GM18858 (cell line): ENCODE measurements around the gene SNAP29.
"Not testable (repeated sequence)": the region's sequence is repeated elsewhere in the genome, so short reads cannot be mapped to it uniquely, and the experiment has no call there.

Experiments
- ATAC-seq: cut with Tn5 transposase; IDR thresholded peaks from one replicate; pipeline ENCODE4 v1.9.1; 2021; ENCODE audit not compliant: unreplicated experiment

The SNAP29 gene

DNA sequence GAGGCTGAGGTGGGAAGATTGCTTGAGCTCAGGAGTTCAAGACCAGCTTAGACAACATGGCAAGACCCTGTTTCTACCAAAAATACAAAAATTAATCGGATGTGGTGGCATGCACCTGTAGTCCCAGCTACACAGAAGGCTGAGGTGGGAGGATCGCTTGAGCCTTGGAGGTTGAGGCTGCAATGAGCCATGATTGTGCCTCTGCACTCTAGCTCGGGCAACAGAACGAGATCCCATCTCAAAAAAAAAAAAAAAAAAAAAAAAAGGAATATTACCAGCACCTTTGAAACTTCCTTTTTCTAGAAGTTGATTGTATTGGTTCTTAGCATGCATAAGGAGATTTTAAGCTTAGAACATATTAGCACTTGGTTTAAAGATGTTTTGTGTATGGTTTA, 69.8 kb downstream of the SNAP29 start:
- ATAC-seq = no peak

DNA sequence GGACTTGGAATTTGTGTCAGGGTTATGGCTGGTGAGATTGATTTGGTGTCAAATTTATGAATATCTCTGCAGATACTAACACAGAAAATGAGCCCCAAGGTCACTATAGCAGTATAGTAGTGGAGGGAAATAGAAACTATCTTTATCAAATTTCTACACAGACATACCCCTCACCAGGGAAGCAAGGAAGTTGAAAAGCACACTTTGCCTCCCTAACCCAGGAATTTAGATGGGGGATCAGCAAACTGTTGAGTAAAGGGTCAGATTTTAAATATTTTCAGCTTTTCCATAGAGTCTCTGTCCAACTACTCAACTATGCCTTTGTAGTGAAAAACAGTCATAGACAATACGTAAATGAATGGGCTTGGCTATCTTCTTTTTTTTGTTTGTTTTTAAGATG, 71.2 kb downstream of the SNAP29 start:
- no peak for ATAC-seq

DNA sequence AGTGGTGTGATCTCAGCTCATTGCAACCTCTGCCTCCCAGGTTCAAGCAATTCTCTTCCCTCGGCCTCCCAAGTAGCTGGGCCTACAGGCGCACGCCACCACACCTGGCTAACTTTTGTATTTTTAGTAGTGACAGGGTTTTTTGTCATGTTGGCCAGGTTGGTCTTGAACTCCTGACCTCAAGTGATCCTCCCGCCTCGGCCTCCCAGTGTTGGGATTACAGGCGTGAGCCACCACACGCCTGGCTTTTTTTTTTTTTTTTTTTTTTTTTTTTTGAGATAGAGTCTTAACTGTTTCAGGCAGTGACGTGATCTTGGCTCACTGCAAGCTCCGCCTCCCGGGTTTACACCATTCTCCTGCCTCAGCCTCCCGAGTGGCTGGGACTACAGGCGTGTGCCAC, 71.6 kb downstream of the SNAP29 start:
- not testable (repeated sequence) for ATAC-seq

DNA sequence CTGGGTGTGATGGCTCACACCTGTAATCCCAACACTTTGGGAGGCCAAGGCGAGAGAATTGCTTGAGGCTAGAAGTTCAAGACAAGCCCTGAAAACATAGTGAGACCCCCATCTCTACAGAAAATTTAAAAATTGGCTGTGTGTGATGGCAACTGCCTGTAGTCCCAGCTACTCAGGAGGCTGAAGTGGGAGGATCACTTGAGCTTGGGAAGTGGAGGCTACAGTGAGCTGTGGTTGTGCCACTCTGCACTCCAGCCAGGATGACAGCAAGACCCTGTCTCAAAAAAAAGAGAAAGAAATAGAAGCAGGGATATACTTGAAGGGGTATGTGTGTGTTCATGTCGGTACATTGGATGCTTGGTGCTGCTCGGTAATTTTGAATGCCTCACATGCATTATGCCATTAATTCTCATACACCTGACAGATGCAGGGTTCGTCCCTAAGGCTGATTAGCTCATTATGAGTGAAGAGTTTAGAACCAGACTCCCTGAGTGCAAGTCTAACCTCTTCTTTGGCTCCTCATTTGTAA, 72.4 kb downstream of the SNAP29 start:
- ATAC-seq = no peak

DNA sequence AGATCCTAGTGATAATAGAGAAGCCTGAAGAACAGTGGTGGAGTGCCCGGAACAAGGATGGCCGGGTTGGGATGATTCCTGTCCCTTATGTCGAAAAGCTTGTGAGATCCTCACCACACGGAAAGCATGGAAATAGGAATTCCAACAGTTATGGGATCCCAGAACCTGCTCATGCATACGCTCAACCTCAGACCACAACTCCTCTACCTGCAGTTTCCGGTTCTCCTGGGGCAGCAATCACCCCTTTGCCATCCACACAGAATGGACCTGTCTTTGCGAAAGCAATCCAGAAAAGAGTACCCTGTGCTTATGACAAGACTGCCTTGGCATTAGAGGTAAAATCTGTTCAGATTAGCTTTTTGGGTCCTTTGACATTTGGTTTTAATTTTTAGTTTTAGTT, 75.1 kb downstream of the SNAP29 start:
- ATAC-seq = no peak

DNA sequence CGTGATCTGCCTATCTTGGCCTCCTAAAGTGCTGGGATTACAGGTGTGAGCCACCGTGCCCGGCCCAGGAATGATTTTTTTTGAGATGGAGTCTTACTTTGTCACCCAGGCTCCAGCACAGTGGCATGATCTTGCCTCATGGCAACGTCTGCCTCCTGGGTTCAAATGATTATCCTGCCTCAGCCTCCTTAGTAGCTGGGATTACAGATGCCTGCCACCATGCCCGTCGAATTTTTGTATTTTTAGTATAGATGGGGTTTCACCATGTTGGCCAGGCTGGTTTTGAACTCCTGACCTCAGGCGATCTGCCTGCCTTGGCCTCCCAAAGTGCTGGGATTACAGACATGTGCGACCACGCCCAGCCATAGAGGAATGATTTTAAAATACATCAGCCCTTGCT, 76.2 kb downstream of the SNAP29 start:
- not testable (repeated sequence) for ATAC-seq

DNA sequence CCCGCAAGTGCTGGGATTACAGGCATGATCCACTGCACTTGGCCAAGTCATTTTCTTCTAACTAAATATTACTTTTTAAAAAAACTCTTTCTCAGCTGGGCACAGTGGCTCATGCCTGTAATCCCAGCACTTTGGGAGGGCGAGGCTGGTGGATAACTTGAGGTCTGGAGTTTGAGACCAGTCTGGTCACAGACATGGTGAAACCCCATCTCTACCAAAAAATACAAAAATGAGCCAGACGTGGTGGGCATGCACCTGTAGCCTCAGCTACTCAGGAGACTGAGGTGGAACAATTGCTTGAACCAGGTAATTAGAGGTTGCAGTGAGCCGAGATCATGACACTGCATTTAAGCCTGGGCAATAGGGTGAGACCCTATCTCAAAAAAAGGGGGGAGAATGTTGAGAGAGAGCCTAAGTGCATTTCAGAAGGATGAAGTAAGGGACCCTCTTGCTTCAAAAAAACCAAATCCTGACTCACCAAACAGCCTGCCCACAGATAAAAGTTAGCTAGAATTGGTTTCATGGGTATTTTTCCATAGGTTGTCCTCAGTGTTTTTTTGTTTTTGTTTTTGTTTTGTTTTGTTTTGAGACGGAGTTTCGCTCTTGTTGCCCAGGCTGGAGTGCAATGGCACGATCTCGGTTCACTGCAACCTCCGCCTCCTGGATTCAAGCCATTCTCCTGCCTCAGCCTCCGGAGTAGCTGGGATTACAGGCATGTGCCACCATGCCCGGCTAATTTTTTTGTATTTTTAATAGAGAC, 77.2 kb downstream of the SNAP29 start:
- not testable (repeated sequence) for ATAC-seq

DNA sequence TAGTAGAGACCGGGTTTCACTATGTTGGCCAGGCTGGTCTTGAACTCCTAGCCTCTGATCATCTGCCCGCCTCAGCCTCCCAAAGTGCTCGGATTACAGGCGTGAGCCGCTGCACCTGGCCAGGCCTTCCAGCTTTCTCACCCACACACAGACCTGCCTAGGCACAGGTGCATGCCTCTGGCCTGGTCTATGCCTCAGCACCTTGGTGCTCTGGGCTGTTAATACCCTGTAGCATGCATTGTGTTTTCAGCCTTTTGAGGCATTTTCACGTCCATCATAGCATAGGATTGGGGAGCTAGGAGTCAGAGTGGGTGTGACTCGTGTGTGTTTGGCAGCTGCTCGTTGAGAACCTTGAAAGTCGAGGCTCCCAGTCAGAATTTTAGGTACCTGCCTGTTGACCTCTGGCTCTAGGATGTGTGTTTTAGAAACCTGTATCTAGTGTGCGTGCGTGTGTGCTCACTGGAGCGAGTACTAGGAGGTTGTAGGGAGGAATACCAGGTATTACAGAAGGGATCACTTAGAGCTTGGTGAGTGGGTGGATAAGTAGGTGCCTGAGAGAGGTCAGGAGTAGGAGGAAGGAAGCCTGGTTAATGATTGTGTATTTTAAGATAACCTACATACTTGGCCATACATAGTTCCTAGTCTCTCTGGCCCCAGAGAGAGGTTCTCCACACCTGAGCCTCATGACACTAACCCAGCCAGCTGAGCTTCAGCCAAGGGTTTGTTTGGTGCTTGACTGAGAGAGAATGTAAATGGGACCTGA, 78.4 kb downstream of the SNAP29 start:
- ATAC-seq = no peak

DNA sequence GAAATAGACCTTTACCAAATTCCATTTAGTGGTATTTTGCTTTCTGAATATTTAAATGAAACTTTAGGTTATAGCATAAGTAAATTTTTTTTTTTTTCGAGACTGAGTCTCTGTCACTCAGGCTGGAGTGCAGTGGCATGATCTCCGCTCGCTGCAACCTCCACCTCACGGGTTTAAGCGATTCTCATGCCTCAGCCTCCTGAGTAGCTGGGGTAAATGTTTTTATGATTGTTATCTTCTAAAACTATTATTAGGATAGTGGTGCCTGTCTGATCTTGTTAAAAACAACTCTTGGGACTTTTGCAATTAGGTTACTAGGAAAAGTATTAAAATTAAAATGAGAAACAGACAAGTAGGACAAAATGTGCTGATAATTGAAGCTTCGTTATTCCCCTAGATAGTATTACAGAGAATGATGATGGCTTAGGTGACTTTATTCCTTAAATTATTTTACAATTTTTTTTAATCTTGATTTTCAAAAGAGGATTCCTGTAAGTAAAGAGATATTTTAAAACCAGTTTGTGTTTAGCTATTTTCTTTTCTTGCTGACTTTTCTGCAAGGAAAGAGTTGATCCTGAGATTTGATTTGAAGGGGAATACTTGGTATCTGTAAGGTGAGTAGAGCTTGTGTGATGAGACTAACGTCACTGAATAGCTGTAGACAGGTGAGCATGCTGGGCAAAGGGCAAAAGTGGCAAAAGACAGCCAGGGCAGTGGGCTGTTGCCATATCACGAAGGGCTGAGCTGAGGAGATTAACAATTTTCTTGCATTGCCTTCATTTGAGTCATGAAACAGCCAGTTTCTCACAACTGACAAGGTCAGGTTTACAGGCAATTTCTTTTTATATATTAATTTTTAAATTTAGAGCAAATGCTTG, 79.2 kb downstream of the SNAP29 start:
- no peak for ATAC-seq

DNA sequence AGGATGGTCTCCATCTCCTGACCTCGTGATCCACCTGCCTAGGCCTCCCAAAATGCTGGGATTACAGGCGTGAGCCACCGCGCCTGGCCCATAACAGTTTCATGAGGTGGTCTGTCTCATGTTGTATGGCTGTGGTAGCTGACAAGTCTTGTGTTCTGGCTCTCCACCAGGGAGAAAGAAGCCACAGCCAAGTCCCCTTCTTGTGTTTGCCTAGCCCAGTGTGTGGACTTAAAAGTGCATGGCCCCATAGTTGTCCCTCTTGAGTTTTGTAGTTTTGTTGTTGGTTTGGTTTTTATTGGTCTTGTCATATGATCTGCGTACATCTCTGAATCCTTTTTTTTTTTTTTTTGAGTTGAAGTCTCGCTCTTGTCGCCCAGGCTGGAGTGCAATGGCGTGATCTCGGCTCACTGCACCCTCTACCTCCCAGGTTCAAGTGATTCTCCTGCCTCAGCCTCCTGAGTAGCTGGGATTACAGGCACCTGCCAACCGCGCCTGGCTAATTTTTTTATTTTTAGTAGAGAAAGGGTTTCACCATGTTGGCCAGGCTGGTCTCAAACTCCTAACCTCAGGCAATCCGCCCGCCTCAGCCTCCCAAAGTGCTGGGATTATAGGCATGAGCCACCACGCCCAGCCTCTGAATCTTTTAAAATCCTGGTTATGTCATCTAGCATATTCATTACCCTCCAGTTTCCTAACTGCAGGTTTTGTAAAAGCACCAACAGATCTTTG, 80.8 kb downstream of the SNAP29 start:
- ATAC-seq = not testable (repeated sequence)

DNA sequence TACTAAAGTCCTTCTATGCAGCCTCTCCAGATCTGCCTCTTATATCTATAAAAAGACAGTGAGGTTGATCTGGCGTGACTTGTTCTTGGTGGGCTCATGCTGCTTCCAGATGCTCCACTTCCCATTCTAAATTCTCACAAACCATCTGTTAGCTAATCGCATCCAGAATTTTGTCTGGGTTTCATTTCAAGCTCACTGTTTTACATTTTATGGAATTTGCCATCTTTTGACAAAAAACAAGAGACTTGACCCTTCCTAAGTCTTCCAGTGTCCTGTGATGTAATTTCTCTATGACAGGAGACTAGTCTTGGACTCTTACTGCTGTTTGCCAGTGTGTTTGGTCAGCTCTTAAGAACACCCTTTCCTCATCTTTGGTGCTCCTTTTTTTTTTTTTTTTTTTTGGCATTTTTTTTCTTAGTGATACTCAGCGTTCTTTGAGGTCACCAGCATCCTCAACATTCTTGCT, 81.4 kb downstream of the SNAP29 start:
- ATAC-seq = no peak
